Measurements from ENCODE around the gene EYA3.

GRCh38 chr1:28058168-28058567 lies 30.2 kb downstream of the EYA3 start:
- TF ChIP-seq CTCF (IDR thresholded peaks at IDR 0.05; ENCODE audit: low read depth, low read length, poor library complexity, severe bottlenecking) (no peak), EZH2phosphoT487 (IDR thresholded peaks at IDR 0.05; ENCODE audit: borderline replicate concordance, low read length) (no peak)

Data from DOHH2 (cell line).